ENCODE measurements around the gene GLI3. TPM values are rescaled to one million over a fixed set of nuclear protein-coding genes. Genes with fewer than 3 reads are reported as not detected.

The GLI3 gene
- total RNA-seq, result under 1 TPM in 1 of 2 experiments, not detected in 1; 0.12 TPM

DNA sequence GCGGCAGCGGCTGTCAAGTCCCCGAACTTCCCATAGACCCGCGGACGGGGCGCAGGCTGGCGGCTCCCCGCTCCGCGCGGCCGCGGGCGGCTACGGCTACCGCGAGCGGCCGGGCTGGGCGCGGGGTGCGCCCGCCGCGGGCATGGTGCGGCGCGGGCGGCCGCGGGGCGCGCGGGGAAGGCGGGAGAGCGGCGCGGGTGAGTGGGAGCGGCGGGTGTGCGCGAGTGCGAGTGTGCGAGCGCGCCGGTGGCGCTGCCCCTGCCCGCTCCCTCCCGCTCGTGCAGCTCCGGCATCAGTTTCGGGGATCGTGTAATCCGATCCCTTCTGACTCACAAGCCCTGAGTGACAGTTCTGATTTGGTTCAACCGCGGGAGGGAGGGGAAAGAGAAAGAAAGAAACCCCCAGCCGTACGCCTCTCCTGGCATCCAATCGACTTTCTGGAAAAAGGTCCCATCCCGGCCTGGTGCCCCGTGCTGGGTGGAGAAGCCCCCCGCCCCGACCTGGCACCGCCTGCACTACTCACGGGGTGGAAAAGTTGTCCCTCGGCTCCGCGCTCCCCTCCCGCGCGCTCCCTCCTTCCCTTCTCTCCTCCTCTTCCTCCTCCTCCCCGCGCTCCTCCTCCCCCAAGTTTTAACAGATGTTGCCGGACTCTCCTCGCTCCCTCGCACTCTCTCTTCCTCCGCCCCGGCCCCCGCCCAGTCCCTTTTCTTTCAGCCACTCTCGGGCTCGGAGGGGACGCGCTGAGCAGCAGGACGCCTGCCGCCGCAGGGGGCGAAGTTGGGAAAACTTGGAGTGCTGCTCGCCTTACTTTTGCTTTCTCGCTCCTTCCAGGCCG is at the start of gene GLI3:
GLI3 (minus strand) TSS at position 234 of the 835 bp plus-strand sequence. CDS start 13,956 bp downstream, outside the sequence.
- POLR2A ChIA-PET, result no interaction called here
- DNase-seq, result no peak
- Mint-ChIP-seq H3K9me3 (no peaks in the 10 kb centered on the region), H3K4me3 (peak within 1 kb of the TSS; percentile 72), H3K27me3 (peaks cover 80% of the 10 kb centered on the region), H3K4me1 (peaks cover 11% of the 10 kb centered on the region), H3K27ac (no peak within 1 kb of the TSS), H3K36me3 (ENCODE audit: low read depth) (no peaks in the 10 kb centered on the region)
- CTCF ChIA-PET, result no interaction called here

DNA sequence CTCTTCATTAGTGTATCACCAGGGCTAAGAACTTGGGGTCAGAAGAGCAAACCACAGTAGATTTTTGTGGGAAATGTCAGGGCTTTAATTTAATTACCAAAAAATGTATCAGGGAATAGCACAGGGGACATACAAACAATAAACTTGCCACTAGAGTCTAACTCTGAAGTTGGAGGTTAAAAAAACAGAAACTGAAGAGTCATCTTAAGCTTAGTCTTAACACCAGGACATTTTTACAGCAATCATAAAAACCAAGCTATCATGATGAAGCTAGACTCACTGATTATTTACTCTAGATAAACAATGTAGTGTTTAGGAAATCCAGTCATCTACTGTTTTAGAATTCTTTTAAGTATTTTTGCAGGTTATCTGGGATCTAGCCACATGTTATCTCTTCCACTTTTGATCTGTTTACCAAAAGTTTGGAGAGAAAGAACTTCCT is 48.4 kb upstream of the GLI3 start:
- Mint-ChIP-seq H3K9me3 (no peaks in the 10 kb centered on the region), H3K4me1 (no peaks in the 10 kb centered on the region), H3K36me3 (ENCODE audit: low read depth) (no peaks in the 10 kb centered on the region), H3K27me3 (peaks cover 3% of the 10 kb centered on the region), H3K27ac (no peak overlapping the region), H3K4me3 (no peak overlapping the region)
- ChIA-PET POLR2A (no interaction called here), CTCF (no interaction called here)
- DNase-seq, result no peak

DNA sequence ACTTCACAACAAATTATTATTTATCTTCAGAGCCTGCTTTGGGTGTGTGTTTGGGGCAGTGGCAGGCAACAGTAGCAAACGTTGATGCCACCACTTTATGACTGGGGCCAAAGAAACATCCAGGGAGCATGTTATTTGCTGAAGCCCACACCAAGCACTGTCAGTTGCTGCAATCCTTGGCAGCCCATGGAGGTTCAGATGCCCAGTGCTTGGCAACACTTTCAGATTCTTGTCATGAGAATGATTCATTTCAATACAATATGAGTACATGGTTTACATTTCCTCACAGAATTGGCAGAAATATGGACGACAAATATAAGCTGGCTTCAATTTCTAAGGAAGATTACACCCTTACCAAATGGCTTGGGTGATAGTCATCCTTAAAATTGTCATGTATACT is 46.5 kb upstream of the GLI3 start:
- DNase-seq, result no peak
- H3K9me3 Mint-ChIP-seq, result no peaks in the 10 kb centered on the region
- H3K27ac Mint-ChIP-seq, result no peak overlapping the region
- H3K36me3 Mint-ChIP-seq (ENCODE audit: low read depth), result no peaks in the 10 kb centered on the region
- POLR2A ChIA-PET, result no interaction called here
- peaks cover 3% of the 10 kb centered on the region for H3K27me3 Mint-ChIP-seq
- CTCF ChIA-PET, result no interaction called here
- H3K4me3 Mint-ChIP-seq, result no peak overlapping the region
- no peaks in the 10 kb centered on the region for H3K4me1 Mint-ChIP-seq

DNA sequence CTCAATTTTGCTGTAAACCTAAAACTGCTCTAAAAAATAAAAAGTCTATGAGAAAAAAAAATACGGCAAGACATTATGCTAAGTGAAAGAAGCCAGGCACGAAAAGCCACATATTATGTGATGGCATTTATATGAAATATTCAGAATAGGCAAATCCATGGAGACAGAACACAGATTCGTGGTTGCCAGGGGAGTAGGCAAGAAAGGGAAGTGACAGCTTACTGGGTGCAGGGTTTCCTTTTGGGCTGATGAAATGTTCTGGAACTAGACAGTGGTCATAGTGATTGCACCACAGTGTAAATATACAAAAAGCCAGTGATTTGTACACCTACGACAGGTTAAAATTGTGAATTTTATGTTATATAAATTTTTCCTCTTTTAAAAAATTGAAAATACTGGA is 41.3 kb upstream of the GLI3 start:
- H3K36me3 Mint-ChIP-seq (ENCODE audit: low read depth), result no peaks in the 10 kb centered on the region
- no peaks in the 10 kb centered on the region for H3K9me3 Mint-ChIP-seq
- CTCF ChIA-PET, result no interaction called here
- no peak overlapping the region for H3K27ac Mint-ChIP-seq
- H3K4me3 Mint-ChIP-seq, result no peak overlapping the region
- POLR2A ChIA-PET, result no interaction called here
- H3K27me3 Mint-ChIP-seq, result no peaks in the 10 kb centered on the region
- H3K4me1 Mint-ChIP-seq, result no peaks in the 10 kb centered on the region
- DNase-seq, result no peak

DNA sequence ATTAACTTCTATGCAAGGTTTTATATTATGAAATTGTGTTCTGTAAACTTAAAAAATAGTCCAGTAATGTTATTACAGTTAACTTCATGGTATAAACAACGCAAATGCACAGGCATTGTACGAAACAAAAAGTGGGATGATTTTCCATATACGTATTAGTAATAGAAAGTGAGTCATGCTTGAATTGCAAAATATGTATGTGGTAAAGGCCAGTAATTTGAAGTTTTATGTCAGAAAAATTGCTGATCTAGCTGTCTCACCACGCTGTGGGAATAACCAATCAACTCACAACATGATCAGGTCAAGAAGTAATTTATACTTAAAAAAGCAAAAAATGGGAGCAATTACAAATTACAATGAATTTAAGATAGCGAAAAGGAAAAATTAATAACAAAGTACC is 37.0 kb upstream of the GLI3 start:
- peaks cover 8% of the 10 kb centered on the region for H3K27me3 Mint-ChIP-seq
- DNase-seq, result no peak
- no peaks in the 10 kb centered on the region for H3K9me3 Mint-ChIP-seq
- H3K27ac Mint-ChIP-seq, result no peak overlapping the region
- peaks cover 5% of the 10 kb centered on the region for H3K4me1 Mint-ChIP-seq
- ChIA-PET POLR2A (no interaction called here), CTCF (no interaction called here)
- no peaks in the 10 kb centered on the region for H3K36me3 Mint-ChIP-seq (ENCODE audit: low read depth)
- H3K4me3 Mint-ChIP-seq, result no peak overlapping the region

DNA sequence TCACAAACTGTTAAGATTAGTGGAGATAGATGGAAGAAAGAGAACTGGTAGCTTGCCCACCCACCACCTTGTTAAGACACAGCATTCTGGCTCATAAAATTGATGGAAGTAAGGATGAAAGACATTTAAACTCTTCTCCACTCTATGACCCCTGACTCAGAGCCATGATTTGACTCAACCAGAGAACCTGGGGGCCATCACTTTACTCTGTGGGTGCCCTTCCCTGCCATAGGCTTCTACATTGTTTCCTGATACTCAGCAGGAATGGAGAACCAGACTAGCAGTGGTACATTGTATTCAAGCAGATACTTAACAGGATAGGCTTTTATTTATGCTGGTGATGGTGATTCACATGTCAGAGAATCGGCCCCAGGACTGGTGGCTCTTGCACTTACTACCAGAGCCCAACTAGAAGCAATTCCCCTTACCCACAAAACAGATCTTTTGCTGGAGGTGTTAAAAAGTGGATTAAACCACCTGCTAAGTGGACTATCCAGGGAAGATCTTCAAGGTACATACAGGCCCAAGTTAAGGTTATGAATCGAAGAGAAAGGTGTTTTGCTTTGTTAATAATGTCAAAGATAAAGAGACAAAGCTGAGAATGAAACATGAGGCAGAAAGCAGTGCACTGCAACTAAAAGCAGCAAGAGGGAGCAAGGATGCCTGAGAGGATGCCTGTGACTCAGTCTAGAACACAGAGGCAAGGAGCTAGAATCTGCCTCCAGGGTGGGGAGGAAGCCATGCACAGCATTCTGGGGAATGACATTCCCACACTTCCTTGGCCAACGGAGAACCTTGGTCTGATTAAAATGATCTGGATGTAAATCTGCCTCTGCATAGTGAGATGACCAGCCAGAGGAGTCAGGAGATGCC is 36.0 kb upstream of the GLI3 start:
- Mint-ChIP-seq H3K4me1 (peaks cover 12% of the 10 kb centered on the region), H3K9me3 (no peaks in the 10 kb centered on the region), H3K27ac (no peak overlapping the region), H3K27me3 (peaks cover 8% of the 10 kb centered on the region), H3K36me3 (ENCODE audit: low read depth) (no peaks in the 10 kb centered on the region), H3K4me3 (no peak overlapping the region)
- no peak for DNase-seq
- CTCF ChIA-PET, result no interaction called here
- POLR2A ChIA-PET, result no interaction called here

DNA sequence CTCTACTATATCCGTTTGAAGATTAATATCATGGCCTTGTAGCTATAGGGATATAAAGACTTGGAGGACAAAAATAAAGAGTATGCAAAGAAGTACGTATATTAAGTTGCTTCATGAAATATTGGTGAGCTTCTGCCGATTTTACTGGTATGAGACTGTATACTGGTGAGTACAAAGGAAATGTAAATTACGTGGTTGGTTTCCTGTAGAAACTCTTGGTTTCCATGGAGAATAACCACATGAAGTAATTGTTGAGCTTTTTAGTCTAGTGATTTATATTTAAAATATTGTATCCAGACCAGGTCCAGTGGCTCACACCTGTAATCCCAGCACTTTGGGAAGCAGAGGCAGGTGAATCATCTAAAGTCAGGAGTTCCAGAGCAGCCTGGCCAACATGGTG is 32.2 kb upstream of the GLI3 start:
- Mint-ChIP-seq H3K36me3 (ENCODE audit: low read depth) (no peaks in the 10 kb centered on the region), H3K4me1 (peaks cover 12% of the 10 kb centered on the region), H3K4me3 (no peak overlapping the region), H3K9me3 (no peaks in the 10 kb centered on the region), H3K27me3 (peaks cover 8% of the 10 kb centered on the region), H3K27ac (no peak overlapping the region)
- no peak for DNase-seq
- ChIA-PET POLR2A (no interaction called here), CTCF (no interaction called here)

DNA sequence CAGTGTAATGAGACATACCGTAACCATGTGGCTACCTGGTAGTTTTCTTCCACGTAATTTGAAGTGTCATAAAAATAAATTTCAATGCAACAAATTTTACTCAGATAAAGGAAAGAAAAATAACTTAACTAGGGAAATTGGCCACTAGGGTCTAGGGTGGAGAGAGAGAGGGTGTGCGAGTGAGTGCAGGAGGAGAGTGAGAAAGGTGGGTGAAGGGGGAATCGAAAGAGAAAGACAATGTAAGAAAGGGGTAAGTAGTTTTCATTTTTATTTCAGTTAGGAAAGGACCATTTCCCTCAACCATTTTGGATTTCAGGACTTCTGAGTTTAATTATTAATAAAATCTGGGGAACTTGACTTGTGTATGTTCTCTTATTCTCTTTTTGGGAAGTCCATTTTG is 27.7 kb upstream of the GLI3 start:
- ChIA-PET CTCF (no interaction called here), POLR2A (no interaction called here)
- H3K27me3 Mint-ChIP-seq, result no peaks in the 10 kb centered on the region
- no peaks in the 10 kb centered on the region for H3K9me3 Mint-ChIP-seq
- no peak overlapping the region for H3K27ac Mint-ChIP-seq
- no peak overlapping the region for H3K4me3 Mint-ChIP-seq
- H3K4me1 Mint-ChIP-seq, result peaks cover 12% of the 10 kb centered on the region
- DNase-seq, result no peak
- H3K36me3 Mint-ChIP-seq (ENCODE audit: low read depth), result no peaks in the 10 kb centered on the region

DNA sequence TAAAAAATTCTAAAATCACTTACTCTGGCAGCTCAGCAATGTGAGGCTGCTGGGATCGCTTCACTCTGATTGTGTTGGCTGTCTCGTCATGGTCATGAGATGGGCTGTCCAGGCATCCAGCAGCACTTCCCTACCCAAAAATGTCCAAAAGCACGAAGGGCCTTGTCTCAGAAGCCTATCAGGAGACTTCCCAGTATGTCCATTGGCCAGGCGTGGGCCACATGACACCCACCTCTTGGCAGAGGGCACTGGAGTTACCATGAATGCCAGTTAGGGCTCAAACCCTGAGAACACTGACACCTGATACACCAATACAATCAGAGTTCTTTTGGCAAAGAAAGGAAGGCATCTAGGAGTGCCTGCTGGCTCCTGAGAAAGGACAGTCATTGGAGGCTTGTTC is 27.0 kb upstream of the GLI3 start:
- Mint-ChIP-seq H3K36me3 (ENCODE audit: low read depth) (no peaks in the 10 kb centered on the region), H3K27ac (no peak overlapping the region), H3K9me3 (no peaks in the 10 kb centered on the region), H3K4me1 (peaks cover 7% of the 10 kb centered on the region), H3K4me3 (no peak overlapping the region), H3K27me3 (no peaks in the 10 kb centered on the region)
- CTCF ChIA-PET, result no interaction called here
- DNase-seq, result no peak
- POLR2A ChIA-PET, result no interaction called here

DNA sequence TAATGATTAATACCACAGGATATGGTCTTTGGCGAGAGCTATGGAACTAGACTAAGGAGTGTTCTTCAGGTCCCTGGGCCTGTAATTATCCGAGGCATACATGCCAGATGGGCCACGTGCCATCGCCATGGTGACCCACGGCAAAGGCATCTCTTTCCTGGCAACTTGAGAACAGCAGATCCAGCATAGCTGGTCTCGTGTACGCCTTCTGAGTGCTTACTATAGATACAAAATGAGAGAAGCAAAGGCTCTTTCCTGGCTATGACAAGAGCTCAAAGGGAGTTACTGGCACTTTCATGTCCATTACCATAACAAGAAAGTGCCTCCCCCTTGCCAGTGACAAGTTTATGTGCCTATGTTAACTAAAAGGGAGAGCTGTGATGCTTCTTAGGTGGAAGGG is 26.0 kb upstream of the GLI3 start:
- Mint-ChIP-seq H3K27ac (no peak overlapping the region), H3K9me3 (no peaks in the 10 kb centered on the region), H3K4me3 (no peak overlapping the region), H3K4me1 (no peaks in the 10 kb centered on the region), H3K36me3 (ENCODE audit: low read depth) (no peaks in the 10 kb centered on the region), H3K27me3 (peaks cover 2% of the 10 kb centered on the region)
- CTCF ChIA-PET, result no interaction called here
- POLR2A ChIA-PET, result no interaction called here
- no peak for DNase-seq

DNA sequence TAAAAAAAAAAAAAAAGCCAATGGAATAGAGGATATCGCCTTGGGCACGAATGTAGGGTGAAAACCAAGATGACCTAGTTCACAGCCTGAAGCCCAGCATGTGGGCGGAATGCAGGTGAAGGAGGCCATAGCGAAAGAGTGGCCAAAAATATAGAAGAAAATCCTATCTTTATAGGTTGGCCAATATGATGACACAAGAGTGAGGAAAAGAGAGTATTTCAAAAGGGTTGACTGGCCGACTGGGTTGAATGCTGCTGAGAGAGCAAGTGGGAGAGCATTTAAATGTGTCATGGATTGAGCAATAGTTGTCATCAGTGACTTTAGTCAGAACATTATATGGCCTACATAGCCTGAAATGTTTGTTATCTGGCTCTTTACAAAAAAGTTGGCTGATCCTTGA is 17.2 kb upstream of the GLI3 start:
- H3K27ac Mint-ChIP-seq, result no peak overlapping the region
- DNase-seq, result no peak
- POLR2A ChIA-PET, result no interaction called here
- no peaks in the 10 kb centered on the region for H3K36me3 Mint-ChIP-seq (ENCODE audit: low read depth)
- no peak overlapping the region for H3K4me3 Mint-ChIP-seq
- CTCF ChIA-PET, result no interaction called here
- no peaks in the 10 kb centered on the region for H3K9me3 Mint-ChIP-seq
- H3K27me3 Mint-ChIP-seq, result peaks cover 5% of the 10 kb centered on the region
- no peaks in the 10 kb centered on the region for H3K4me1 Mint-ChIP-seq

DNA sequence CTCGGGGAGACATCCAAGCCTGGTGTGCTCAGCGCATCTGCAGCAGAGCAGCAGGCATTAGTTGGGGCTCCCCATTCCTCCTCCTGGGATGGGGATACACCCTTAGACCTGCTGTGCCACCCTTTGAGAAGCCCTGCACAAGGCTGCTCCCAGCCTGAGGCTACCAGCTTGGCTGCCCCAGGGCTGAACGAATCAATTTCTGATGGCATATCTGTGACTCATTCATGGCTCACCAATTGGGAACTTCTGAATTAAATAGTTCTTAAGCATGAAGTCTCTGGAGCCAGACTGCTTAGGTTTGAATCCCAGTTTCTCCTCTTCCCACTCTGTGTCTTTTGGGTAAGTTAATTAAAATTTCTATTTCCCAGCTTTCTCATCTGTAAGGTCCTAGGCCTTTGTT is 16.3 kb upstream of the GLI3 start:
- Mint-ChIP-seq H3K9me3 (no peaks in the 10 kb centered on the region), H3K27ac (no peak overlapping the region), H3K4me1 (no peaks in the 10 kb centered on the region), H3K27me3 (peaks cover 4% of the 10 kb centered on the region), H3K36me3 (ENCODE audit: low read depth) (no peaks in the 10 kb centered on the region), H3K4me3 (no peak overlapping the region)
- ChIA-PET POLR2A (no interaction called here), CTCF (no interaction called here)
- no peak for DNase-seq

DNA sequence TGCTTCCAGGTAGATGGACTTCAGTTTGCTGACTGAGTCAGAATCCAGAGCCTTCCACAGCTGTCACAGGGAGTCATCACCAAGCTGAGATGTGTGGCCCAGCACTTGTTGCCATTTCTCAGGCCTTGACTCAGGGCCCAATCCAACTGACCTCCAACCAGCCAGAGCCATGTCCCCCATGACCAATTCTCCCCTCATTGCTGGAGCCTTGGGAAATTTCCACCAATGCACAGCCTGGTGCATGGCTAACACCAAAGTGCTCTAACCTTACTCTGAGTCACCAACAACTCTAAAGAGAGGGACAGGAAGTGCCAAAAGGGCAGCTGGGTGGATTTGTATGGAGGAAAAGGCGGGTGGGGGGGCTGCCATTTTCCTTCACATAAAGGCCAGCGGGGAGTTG is 13.4 kb upstream of the GLI3 start:
- ChIA-PET POLR2A (no interaction called here), CTCF (no interaction called here)
- no peak for DNase-seq
- Mint-ChIP-seq H3K4me3 (no peak overlapping the region), H3K27me3 (peaks cover 2% of the 10 kb centered on the region), H3K36me3 (ENCODE audit: low read depth) (no peaks in the 10 kb centered on the region), H3K4me1 (no peaks in the 10 kb centered on the region), H3K27ac (no peak overlapping the region), H3K9me3 (no peaks in the 10 kb centered on the region)

DNA sequence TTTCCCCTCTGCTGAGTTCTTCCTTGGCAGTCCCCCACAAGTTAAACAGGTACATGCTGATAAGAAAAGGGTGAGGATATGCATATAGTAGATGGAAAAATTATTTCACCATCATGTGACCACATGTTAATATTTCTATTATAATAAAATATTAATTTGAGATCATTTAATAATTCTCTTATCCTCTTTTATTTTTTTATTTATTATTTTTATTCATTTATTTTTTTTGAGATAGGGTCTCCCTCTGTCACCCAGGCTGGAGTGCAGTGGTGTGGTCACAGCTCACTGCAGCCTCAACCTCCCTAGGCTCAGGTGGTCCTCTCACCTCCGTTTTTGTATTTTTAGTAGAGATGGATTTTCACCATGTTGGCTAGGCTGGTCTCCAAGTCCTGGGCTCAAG is 11.6 kb upstream of the GLI3 start:
- ChIA-PET POLR2A (no interaction called here), CTCF (no interaction called here)

More for the DNA sequence above, 11.6 kb upstream of the GLI3 start:
- Mint-ChIP-seq H3K4me3 (no peak overlapping the region), H3K4me1 (no peaks in the 10 kb centered on the region), H3K9me3 (no peaks in the 10 kb centered on the region), H3K36me3 (ENCODE audit: low read depth) (no peaks in the 10 kb centered on the region), H3K27ac (no peak overlapping the region), H3K27me3 (peaks cover 1% of the 10 kb centered on the region)
- no peak for DNase-seq
